Endothelial cell of umbilical vein (primary cell): Measurements from ENCODE around the gene ASPM. TPM values are rescaled to one million over a fixed set of nuclear protein-coding genes. Genes with fewer than 3 reads are reported as not detected.

Source experiments
- BruUV-seq: library from RNA; stranded (reverse); fragments of 400-500 nt; replicated peaks from 2 replicates; lab custom pipeline; 2021; lab: Mats Ljungman, UMichigan
- CTCF ChIA-PET: fragments of 300-600, 350-600 bp; sonication (Branson Sonifier 250); formaldehyde crosslinking; loops from one replicate; lab custom pipeline; 2021; ENCODE audit warnings: antibody characterized with exemption, inconsistent platforms; lab: Charles Lee
- POLR2A ChIA-PET: fragments of 300-600, 350-600 bp; sonication (Branson Sonifier 250); formaldehyde crosslinking; loops from one replicate; lab custom pipeline; 2021; ENCODE audit warnings: antibody characterized with exemption, inconsistent platforms; lab: Charles Lee
- DNase-seq: peaks from one replicate; pipeline ENCODE4 v3.0.0-alpha.2; 2011; ENCODE audit warnings: low read depth, low spot score
- FAIRE-seq: peaks from 2 replicates; lab custom pipeline; 2011; peaks lifted over from hg19 to GRCh38; lab: Jason Lieb, UNC
- H2AFZ ChIP-seq: 2 replicates; pipeline ENCODE4 v1.6.0; 2012; ENCODE audit warnings: low read depth, low read length, control low read depth, inconsistent platforms
- H3K27ac ChIP-seq: 2 replicates; pipeline ENCODE4 v1.5.1; 2011; ENCODE audit warnings: low read depth, mild to moderate bottlenecking, control low read depth, low read length, moderate library complexity; ENCODE audit not compliant: insufficient read depth
- H3K27me3 ChIP-seq, 2 experiments: 2 replicates each; pipeline versions ENCODE4 v1.6.0 to v1.6.1; 2011; ENCODE audit warnings: low read length in 2 of 2, mixed read lengths in 1 of 2; ENCODE audit not compliant: control insufficient read depth in 2 of 2, insufficient read depth in 2 of 2
- H3K36me3 ChIP-seq, 2 experiments: 2 replicates in 1 of 2; 3 replicates in 1 of 2; pipeline ENCODE4 v1.5.1; 2011; ENCODE audit warnings: low read length in 2 of 2, mild to moderate bottlenecking in 1 of 2, moderate library complexity in 1 of 2; ENCODE audit not compliant: control insufficient read depth in 2 of 2, insufficient read depth in 2 of 2; ENCODE audit errors: extremely low read depth in 1 of 2
- H3K4me1 ChIP-seq: 3 replicates; pipeline ENCODE4 v1.5.1; 2011; ENCODE audit warnings: mild to moderate bottlenecking, low read length; ENCODE audit not compliant: control insufficient read depth, insufficient read depth; ENCODE audit errors: extremely low read depth
- H3K4me2 ChIP-seq: 2 replicates; pipeline ENCODE4 v1.6.1; 2011; ENCODE audit warnings: low read length, control low read depth, mixed read lengths; ENCODE audit not compliant: insufficient read depth
- H3K4me3 ChIP-seq, 3 experiments: fragments of 200-600 bp in 1 of 3; sonication (generic), shearing (Covaris generic) in 1 of 3; replicated peaks in 1 of 3; 2 replicates each; pipeline ENCODE4 v1.5.1; 2011 to 2016; ENCODE audit warnings: control low read depth in 3 of 3, low read length in 3 of 3, mild to moderate bottlenecking in 2 of 3, inconsistent platforms in 1 of 3, low read depth in 1 of 3, moderate library complexity in 1 of 3; ENCODE audit not compliant: insufficient read depth in 1 of 3
- H3K79me2 ChIP-seq: 2 replicates; pipeline ENCODE4 v1.6.0; 2012; ENCODE audit warnings: low read length, inconsistent platforms; ENCODE audit not compliant: control insufficient read depth, insufficient read depth
- H3K9ac ChIP-seq: replicated peaks from 2 replicates; pipeline ENCODE3; 2011; ENCODE audit warnings: low read length, control low read depth; ENCODE audit not compliant: insufficient read depth; ENCODE audit errors: extremely low read depth
- H3K9me1 ChIP-seq: replicated peaks from 3 replicates; pipeline ENCODE4 v1.6.0; 2011; ENCODE audit warnings: mild to moderate bottlenecking, low read length; ENCODE audit not compliant: control insufficient read depth, insufficient read depth; ENCODE audit errors: extremely low read depth
- H3K9me3 ChIP-seq: replicated peaks from 2 replicates; pipeline ENCODE4 v1.5.1; 2012; ENCODE audit warnings: low read length, inconsistent platforms; ENCODE audit not compliant: control insufficient read depth, insufficient read depth
- H4K20me1 ChIP-seq: replicated peaks from 2 replicates; pipeline ENCODE3; 2011; ENCODE audit warnings: mild to moderate bottlenecking, low read length; ENCODE audit not compliant: control insufficient read depth, insufficient read depth; ENCODE audit errors: extremely low read depth
- CTCF ChIP-seq, 2 donors: IDR thresholded peaks; 1 replicate in 1 of 2; 2 replicates in 1 of 2; pipeline ENCODE4 v1.5.1; 2011; ENCODE audit warnings: low read length in 2 of 2, mild to moderate bottlenecking in 2 of 2, moderate library complexity in 2 of 2, control low read depth in 1 of 2, inconsistent platforms in 1 of 2, low read depth in 1 of 2; ENCODE audit not compliant: insufficient read depth in 1 of 2; ENCODE audit errors: extremely low read depth in 1 of 2
- EZH2 ChIP-seq: IDR thresholded peaks from 2 replicates; pipeline ENCODE4 v1.6.1; 2012; ENCODE audit warnings: borderline replicate concordance, low read depth, mild to moderate bottlenecking, moderate library complexity, low read length, inconsistent platforms; ENCODE audit not compliant: severe bottlenecking
- FOS ChIP-seq: IDR thresholded peaks from 2 replicates; pipeline ENCODE4 v1.6.1; 2011; ENCODE audit warnings: mild to moderate bottlenecking, low read length, moderate library complexity, borderline replicate concordance; ENCODE audit not compliant: insufficient read depth
- GATA2 ChIP-seq: IDR thresholded peaks from 2 replicates; pipeline ENCODE4 v1.7.0; 2011; ENCODE audit warnings: low read depth, mild to moderate bottlenecking, moderate library complexity, mixed read lengths, low read length; ENCODE audit not compliant: insufficient read length, insufficient read depth
- JUN ChIP-seq: IDR thresholded peaks from 2 replicates; pipeline ENCODE4 v1.6.1; 2011; ENCODE audit warnings: borderline replicate concordance, low read depth; ENCODE audit not compliant: insufficient read length, insufficient read depth
- MAX ChIP-seq: IDR thresholded peaks from 2 replicates; pipeline ENCODE4 v1.6.1; 2011; ENCODE audit not compliant: insufficient read depth, insufficient read length
- MYC ChIP-seq: IDR thresholded peaks from one replicate; pipeline ENCODE4 v1.6.1; 2011; ENCODE audit warnings: mild to moderate bottlenecking, low read depth, low read length
- POLR2A ChIP-seq: IDR thresholded peaks from 2 replicates; pipeline ENCODE4 v1.6.1; 2012; ENCODE audit warnings: low read depth, mild to moderate bottlenecking, control low read depth, low read length
- POLR2AphosphoS5 ChIP-seq: IDR thresholded peaks from 2 replicates; pipeline ENCODE4 v1.6.1; 2012; ENCODE audit warnings: low read depth, mild to moderate bottlenecking, control low read depth, low read length, moderate library complexity; ENCODE audit not compliant: insufficient read depth
- dilution Hi-C: fragments of 300-500 bp; cut with MboI; formaldehyde crosslinking; loops from one replicate; pipeline ENCODE4 v1.15.0; 2019; ENCODE audit warnings: low sequenced_read_pairs; ENCODE audit not compliant: extremely low pct_ligation_motif_present
- intact Hi-C: fragments of 100-400 bp; cut with micrococcal nuclease; formaldehyde crosslinking; loops from one replicate; pipeline ENCODE4 v1.10.0; 2022
- polyA plus RNA-seq, 4 experiments: library from polyadenylated mRNA; depleted of rRNA in 3 of 4; stranded (reverse) in 3 of 4; unstranded in 1 of 4; fragments of >200 nt; gene quantifications; 2 replicates each; pipeline versions ENCODE4 v1.2.1 to v1.2.3, GENCODE V29; 2011 to 2012; ENCODE audit warnings: missing spikeins in 1 of 4
- total RNA-seq: library from RNA; stranded (reverse); gene quantifications from 2 replicates; pipeline ENCODE4 v1.2.3, GENCODE V29; 2021

Gene ASPM
- total and polyA plus RNA-seq, 2 donors (not counting 3 experiments of a cell fraction or from before 2014, with no cell fraction given) = 5.3 to 55.1 TPM

- FAIRE-seq (no peak), DNase-seq (no peak)
- Histone ChIP-seq H3K36me3 (peaks cover 0 to 18% of the 10 kb centered on the region in 2 experiments), H3K4me3 (no peak overlapping the region), H4K20me1 (no peaks in the 10 kb centered on the region), H3K27me3 (no peaks in the 10 kb centered on the region), H3K9me3 (no peaks in the 10 kb centered on the region), H3K4me1 (no peaks in the 10 kb centered on the region), H3K79me2 (peaks cover 2% of the 10 kb centered on the region), H3K9ac (no peak overlapping the region), H3K4me2 (no peak overlapping the region), H3K9me1 (no peaks in the 10 kb centered on the region), H3K27ac (no peak overlapping the region), H2AFZ (no peak overlapping the region)
- intact Hi-C loops = no loop called here
- dilution Hi-C loops = no loop called here
- TF ChIP-seq JUN (no peak), CTCF (IDR thresholded peaks at IDR 0.05; ENCODE audit: extremely low read depth in 1 of 2, insufficient read depth in 1 of 2, low read depth in 1 of 2, low read length in 2 of 2) (no peak), MAX (no peak), GATA2 (no peak), FOS (no peak)
- BruUV-seq = no TSS peak
- ChIA-PET CTCF (interaction anchor here (1.3 kb wide), 1 partner anchor 9 kb away, joined by 6 read pairs; no protein-coding TSS in a partner anchor), POLR2A (no interaction called here)
These were observed 44.5 kb downstream of the ASPM start for GRCh38 chr1:197101978-197102377.

GRCh38 chr1:197100677-197101076, 45.8 kb downstream of the ASPM start:
- FAIRE-seq (no peak), DNase-seq (no peak)
- H2AFZ ChIP-seq = no peak overlapping the region
- no peaks in the 10 kb centered on the region for H3K4me1 ChIP-seq
- H3K9me3 ChIP-seq = no peaks in the 10 kb centered on the region
- no peak overlapping the region for H3K4me2 ChIP-seq
- peaks cover 0 to 16% of the 10 kb centered on the region in 2 experiments for H3K36me3 ChIP-seq
- dilution Hi-C loops = no loop called here
- BruUV-seq = no TSS peak
- no peaks in the 10 kb centered on the region for H3K27me3 ChIP-seq
- ChIA-PET POLR2A (no interaction called here), CTCF (no interaction called here)
- H3K79me2 ChIP-seq = no peaks in the 10 kb centered on the region
- no peaks in the 10 kb centered on the region for H4K20me1 ChIP-seq
- TF ChIP-seq JUN = no peak
- no peak for TF ChIP-seq FOS
- no peak for TF ChIP-seq CTCF (IDR thresholded peaks at IDR 0.05; ENCODE audit: extremely low read depth in 1 of 2, insufficient read depth in 1 of 2, low read depth in 1 of 2, low read length in 2 of 2)
- no peak for TF ChIP-seq POLR2AphosphoS5
- no peak for TF ChIP-seq GATA2
- no peak for TF ChIP-seq MAX
- TF ChIP-seq MYC = no peak
- no peak for TF ChIP-seq POLR2A
- TF ChIP-seq EZH2 = no peak
- H3K4me3 ChIP-seq = no peak overlapping the region
- no peaks in the 10 kb centered on the region for H3K9me1 ChIP-seq
- intact Hi-C loops = no loop called here
- H3K27ac ChIP-seq = no peak overlapping the region
- H3K9ac ChIP-seq = no peak overlapping the region
